Mesendoderm (in vitro differentiated cells): ENCODE data around the gene AFF3. TPM values are rescaled to one million over a fixed set of nuclear protein-coding genes. Genes with fewer than 3 reads are reported as not detected.

ENCODE experiments used
- DNase-seq: peaks from one replicate; pipeline ENCODE4 v3.0.0; 2013
- H2AK5ac ChIP-seq: 2 replicates; pipeline ENCODE4 v1.6.1; 2013; ENCODE audit warnings: low read length, inconsistent platforms
- H2BK120ac ChIP-seq: 2 replicates; pipeline ENCODE4 v1.6.1; 2013; ENCODE audit warnings: low read depth, mild to moderate bottlenecking, low read length, moderate library complexity, mixed read lengths
- H2BK15ac ChIP-seq: replicated peaks from 2 replicates; pipeline ENCODE4 v1.6.1; 2013; ENCODE audit warnings: low read depth, mild to moderate bottlenecking, moderate library complexity
- H2BK5ac ChIP-seq: 2 replicates; pipeline ENCODE4 v1.6.1; 2013; ENCODE audit warnings: low read length, inconsistent platforms
- H3K18ac ChIP-seq: 2 replicates; pipeline ENCODE4 v1.6.1; 2013; ENCODE audit warnings: mild to moderate bottlenecking, low read length, mixed read lengths
- H3K23ac ChIP-seq: one replicate; pipeline ENCODE4 v1.6.1; 2013; ENCODE audit warnings: low read length
- H3K27ac ChIP-seq: 2 replicates; pipeline ENCODE4 v1.5.1; 2013; ENCODE audit warnings: low read depth, mild to moderate bottlenecking, inconsistent platforms, low read length, moderate library complexity
- H3K27me3 ChIP-seq: 2 replicates; pipeline ENCODE4 v1.6.1; 2013; ENCODE audit warnings: low read length, control low read depth, mild to moderate bottlenecking, inconsistent platforms; ENCODE audit not compliant: insufficient read depth, poor library complexity
- H3K36me3 ChIP-seq: 2 replicates; pipeline ENCODE4 v1.6.1; 2013; ENCODE audit warnings: low read length, inconsistent platforms; ENCODE audit not compliant: control insufficient read depth, insufficient read depth
- H3K4ac ChIP-seq: one replicate; pipeline ENCODE4 v1.6.1; 2013; ENCODE audit warnings: low read depth, mild to moderate bottlenecking, low read length, moderate library complexity
- H3K4me1 ChIP-seq: 2 replicates; pipeline ENCODE4 v1.6.1; 2013; ENCODE audit warnings: low read depth, low read length, inconsistent platforms; ENCODE audit not compliant: control insufficient read depth
- H3K4me2 ChIP-seq: 2 replicates; pipeline ENCODE4 v1.6.1; 2013; ENCODE audit warnings: low read length
- H3K4me3 ChIP-seq: 2 replicates; pipeline ENCODE4 v1.5.1; 2013; ENCODE audit warnings: mild to moderate bottlenecking, low read length
- H3K56ac ChIP-seq: one replicate; pipeline ENCODE4 v1.6.1; 2013; ENCODE audit warnings: low read length
- H3K79me1 ChIP-seq: 2 replicates; pipeline ENCODE4 v1.6.1; 2013; ENCODE audit warnings: low read length, inconsistent platforms
- H3K79me2 ChIP-seq: 2 replicates; pipeline ENCODE4 v1.6.1; 2013; ENCODE audit warnings: mild to moderate bottlenecking, low read length; ENCODE audit not compliant: control insufficient read depth, insufficient read depth
- H3K9ac ChIP-seq: 2 replicates; pipeline ENCODE4 v1.6.1; 2013; ENCODE audit warnings: low read length, inconsistent platforms
- H4K5ac ChIP-seq: one replicate; pipeline ENCODE4 v1.6.1; 2013; ENCODE audit warnings: low read length
- H4K8ac ChIP-seq: one replicate; pipeline ENCODE4 v1.6.1; 2013; ENCODE audit warnings: low read depth, mild to moderate bottlenecking, control low read depth, low read length, moderate library complexity
- WGBS: extraction: QIAGEN DNeasy Blood & Tissue Kit; methylation state at CpG from one replicate; pipeline ENCODE4 v1.1.7; 2013; ENCODE audit warnings: low lambda C conversion rate, missing lambda C conversion rate; ENCODE audit not compliant: insufficient coverage; ENCODE audit errors: extremely low coverage; 5-methylcytosine and 5-hydroxymethylcytosine counted together
- polyA plus RNA-seq, 2 experiments: library from polyadenylated mRNA; stranded (reverse); fragments of 200-250 nt; gene quantifications; one replicate each; pipeline ENCODE4 v1.2.3, GENCODE V29; 2013

Gene AFF3, protein sequence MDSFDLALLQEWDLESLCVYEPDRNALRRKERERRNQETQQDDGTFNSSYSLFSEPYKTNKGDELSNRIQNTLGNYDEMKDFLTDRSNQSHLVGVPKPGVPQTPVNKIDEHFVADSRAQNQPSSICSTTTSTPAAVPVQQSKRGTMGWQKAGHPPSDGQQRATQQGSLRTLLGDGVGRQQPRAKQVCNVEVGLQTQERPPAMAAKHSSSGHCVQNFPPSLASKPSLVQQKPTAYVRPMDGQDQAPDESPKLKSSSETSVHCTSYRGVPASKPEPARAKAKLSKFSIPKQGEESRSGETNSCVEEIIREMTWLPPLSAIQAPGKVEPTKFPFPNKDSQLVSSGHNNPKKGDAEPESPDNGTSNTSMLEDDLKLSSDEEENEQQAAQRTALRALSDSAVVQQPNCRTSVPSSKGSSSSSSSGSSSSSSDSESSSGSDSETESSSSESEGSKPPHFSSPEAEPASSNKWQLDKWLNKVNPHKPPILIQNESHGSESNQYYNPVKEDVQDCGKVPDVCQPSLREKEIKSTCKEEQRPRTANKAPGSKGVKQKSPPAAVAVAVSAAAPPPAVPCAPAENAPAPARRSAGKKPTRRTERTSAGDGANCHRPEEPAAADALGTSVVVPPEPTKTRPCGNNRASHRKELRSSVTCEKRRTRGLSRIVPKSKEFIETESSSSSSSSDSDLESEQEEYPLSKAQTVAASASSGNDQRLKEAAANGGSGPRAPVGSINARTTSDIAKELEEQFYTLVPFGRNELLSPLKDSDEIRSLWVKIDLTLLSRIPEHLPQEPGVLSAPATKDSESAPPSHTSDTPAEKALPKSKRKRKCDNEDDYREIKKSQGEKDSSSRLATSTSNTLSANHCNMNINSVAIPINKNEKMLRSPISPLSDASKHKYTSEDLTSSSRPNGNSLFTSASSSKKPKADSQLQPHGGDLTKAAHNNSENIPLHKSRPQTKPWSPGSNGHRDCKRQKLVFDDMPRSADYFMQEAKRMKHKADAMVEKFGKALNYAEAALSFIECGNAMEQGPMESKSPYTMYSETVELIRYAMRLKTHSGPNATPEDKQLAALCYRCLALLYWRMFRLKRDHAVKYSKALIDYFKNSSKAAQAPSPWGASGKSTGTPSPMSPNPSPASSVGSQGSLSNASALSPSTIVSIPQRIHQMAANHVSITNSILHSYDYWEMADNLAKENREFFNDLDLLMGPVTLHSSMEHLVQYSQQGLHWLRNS (N-terminal part only)
- polyA plus RNA-seq (2013, experiment 1 of 2): 2.9 TPM
- polyA plus RNA-seq (2013, experiment 2 of 2): 3.1 TPM

- no peak within 1 kb of the TSS for H3K18ac ChIP-seq
- H4K5ac ChIP-seq: no peak within 1 kb of the TSS
- no peak within 1 kb of the TSS for H2BK15ac ChIP-seq
- H2BK5ac ChIP-seq: no peak within 1 kb of the TSS
- H3K79me2 ChIP-seq: no peaks in the 10 kb centered on the region
- H3K9ac ChIP-seq: no peak within 1 kb of the TSS
- H3K79me1 ChIP-seq: no peaks in the 10 kb centered on the region
- H3K36me3 ChIP-seq: no peaks in the 10 kb centered on the region
- no peak within 1 kb of the TSS for H2AK5ac ChIP-seq
- H3K27me3 ChIP-seq: no peaks in the 10 kb centered on the region
- no peak within 1 kb of the TSS for H2BK120ac ChIP-seq
- H3K27ac ChIP-seq: no peak within 1 kb of the TSS
- H3K56ac ChIP-seq: no peak within 1 kb of the TSS
- H3K4me3 ChIP-seq: no peak within 1 kb of the TSS
- no peak within 1 kb of the TSS for H3K4me2 ChIP-seq
- DNase-seq: no peak
- no peak within 1 kb of the TSS for H3K4ac ChIP-seq
- H4K8ac ChIP-seq: no peak within 1 kb of the TSS
- no CpG with 5 or more reads among the region's 11 CpGs for WGBS
- no peak within 1 kb of the TSS for H3K23ac ChIP-seq
- H3K4me1 ChIP-seq: no peaks in the 10 kb centered on the region
Measured at GRCh38 chr2:100142393-100142792, at the start of gene AFF3. Gene AFF3, minus strand, starts transcription at chr2:100142590. Its CDS starts 38,136 bp downstream, at chr2:100104454.

GRCh38 chr2:100189387-100189786 lies 47.0 kb upstream of the AFF3 start:
- H2BK15ac ChIP-seq: no peak overlapping the region
- H3K56ac ChIP-seq: no peak overlapping the region
- no peak overlapping the region for H2AK5ac ChIP-seq
- DNase-seq: no peak
- no peak overlapping the region for H4K8ac ChIP-seq
- no peaks in the 10 kb centered on the region for H3K79me1 ChIP-seq
- whole genome bisulfite sequencing: no CpG with 5 or more reads among the region's 6 CpGs
- H3K23ac ChIP-seq: no peak overlapping the region
- no peaks in the 10 kb centered on the region for H3K79me2 ChIP-seq
- no peaks in the 10 kb centered on the region for H3K27me3 ChIP-seq
- peaks cover 8% of the 10 kb centered on the region for H3K4me1 ChIP-seq
- H3K18ac ChIP-seq: no peak overlapping the region
- no peak overlapping the region for H3K4me3 ChIP-seq
- H2BK120ac ChIP-seq: no peak overlapping the region
- no peaks in the 10 kb centered on the region for H3K36me3 ChIP-seq
- no peak overlapping the region for H3K27ac ChIP-seq
- H4K5ac ChIP-seq: no peak overlapping the region
- H3K9ac ChIP-seq: no peak overlapping the region
- H3K4ac ChIP-seq: no peak overlapping the region
- H2BK5ac ChIP-seq: no peak overlapping the region
- no peak overlapping the region for H3K4me2 ChIP-seq

- Histone ChIP-seq H4K8ac (no peak overlapping the region), H2BK5ac (no peak overlapping the region), H3K79me1 (no peaks in the 10 kb centered on the region), H3K9ac (no peak overlapping the region), H3K79me2 (no peaks in the 10 kb centered on the region), H3K4me2 (no peak overlapping the region), H2AK5ac (no peak overlapping the region), H4K5ac (no peak overlapping the region), H3K36me3 (no peaks in the 10 kb centered on the region), H3K4me1 (no peaks in the 10 kb centered on the region), H2BK120ac (no peak overlapping the region), H2BK15ac (no peak overlapping the region), H3K4ac (no peak overlapping the region), H3K27ac (no peak overlapping the region), H3K23ac (no peak overlapping the region), H3K27me3 (no peaks in the 10 kb centered on the region), H3K56ac (no peak overlapping the region), H3K18ac (no peak overlapping the region), H3K4me3 (no peak overlapping the region)
- DNase-seq: no peak
- no CpG with 5 or more reads among the region's 2 CpGs for WGBS
Measured at GRCh38 chr2:100188326-100188725, 45.9 kb upstream of the AFF3 start.

DNA sequence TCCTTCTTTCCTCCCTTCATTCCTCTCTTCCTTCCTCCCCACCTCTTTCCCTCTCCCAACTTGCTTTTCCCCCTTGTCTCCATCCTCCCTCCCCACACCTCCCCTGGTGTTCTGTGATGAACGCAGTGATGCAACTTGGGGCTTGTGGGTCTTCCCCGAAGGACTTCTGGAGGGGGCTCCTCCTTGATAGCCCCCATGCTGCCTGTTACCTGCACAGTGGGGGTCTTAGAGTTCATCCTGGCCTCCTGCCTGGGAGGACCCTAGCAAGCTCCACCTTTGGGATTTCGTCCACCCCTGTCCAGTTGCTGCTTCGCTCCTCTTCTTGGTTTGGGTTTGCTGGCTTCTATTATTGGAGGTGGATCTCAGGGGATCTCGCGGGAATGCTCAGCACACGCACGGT lies 43.7 kb upstream of the AFF3 start:
- no peak overlapping the region for H3K18ac ChIP-seq
- H3K36me3 ChIP-seq: no peaks in the 10 kb centered on the region
- no peak overlapping the region for H2BK5ac ChIP-seq
- H3K79me2 ChIP-seq: no peaks in the 10 kb centered on the region
- no peak for DNase-seq
- no peak overlapping the region for H4K5ac ChIP-seq
- no peak overlapping the region for H3K9ac ChIP-seq
- H3K56ac ChIP-seq: no peak overlapping the region
- H3K4me3 ChIP-seq: no peak overlapping the region
- no peak overlapping the region for H4K8ac ChIP-seq
- no peak overlapping the region for H2BK15ac ChIP-seq
- H2BK120ac ChIP-seq: no peak overlapping the region
- no peak overlapping the region for H3K23ac ChIP-seq
- no peak overlapping the region for H3K27ac ChIP-seq
- H3K79me1 ChIP-seq: no peaks in the 10 kb centered on the region
- no peak overlapping the region for H3K4me2 ChIP-seq
- H3K4me1 ChIP-seq: peaks cover 4% of the 10 kb centered on the region
- H3K27me3 ChIP-seq: no peaks in the 10 kb centered on the region
- no CpG with 5 or more reads among the region's 8 CpGs for WGBS
- no peak overlapping the region for H3K4ac ChIP-seq
- H2AK5ac ChIP-seq: no peak overlapping the region

DNA sequence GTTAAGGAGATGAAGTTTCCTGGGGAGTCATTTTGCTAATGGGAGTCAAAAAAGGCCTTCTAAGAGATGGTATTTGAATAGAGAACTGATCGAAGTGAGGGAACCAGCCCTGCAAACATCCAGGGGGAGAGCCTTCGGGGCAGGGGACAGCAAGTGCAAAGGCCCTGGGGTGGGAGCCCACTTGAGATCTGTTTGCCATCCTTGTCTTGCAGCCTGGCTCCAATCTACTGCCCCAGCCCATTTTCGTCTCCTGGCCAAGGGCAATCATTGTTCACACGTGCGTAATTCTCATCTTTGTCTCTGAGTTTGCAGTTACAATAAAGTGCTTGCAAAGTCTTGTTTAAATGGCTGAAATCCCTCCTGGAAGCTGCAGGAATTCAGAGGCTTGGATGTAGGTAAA lies 43.1 kb upstream of the AFF3 start:
- no peak overlapping the region for H4K5ac ChIP-seq

More for the DNA sequence above, 43.1 kb upstream of the AFF3 start:
- H3K18ac ChIP-seq: no peak overlapping the region
- H3K56ac ChIP-seq: no peak overlapping the region
- H3K27me3 ChIP-seq: no peaks in the 10 kb centered on the region
- H2BK120ac ChIP-seq: no peak overlapping the region
- H2AK5ac ChIP-seq: no peak overlapping the region
- H2BK5ac ChIP-seq: no peak overlapping the region
- WGBS: no CpG with 5 or more reads among the region's 5 CpGs
- DNase-seq: no peak
- no peak overlapping the region for H2BK15ac ChIP-seq
- no peaks in the 10 kb centered on the region for H3K79me1 ChIP-seq
- no peak overlapping the region for H3K4me3 ChIP-seq
- H3K36me3 ChIP-seq: no peaks in the 10 kb centered on the region
- no peaks in the 10 kb centered on the region for H3K79me2 ChIP-seq
- H4K8ac ChIP-seq: no peak overlapping the region
- no peak overlapping the region for H3K4ac ChIP-seq
- peaks cover 4% of the 10 kb centered on the region for H3K4me1 ChIP-seq
- H3K27ac ChIP-seq: no peak overlapping the region
- H3K23ac ChIP-seq: no peak overlapping the region
- no peak overlapping the region for H3K4me2 ChIP-seq
- no peak overlapping the region for H3K9ac ChIP-seq
